Daoy (cell line): ENCODE measurements around the gene PGBD1. TPM values are rescaled to one million over a fixed set of nuclear protein-coding genes. Genes with fewer than 3 reads are reported as not detected.

Experiments used
- DNase-seq: peaks from one replicate; pipeline ENCODE4 v3.0.0-alpha.2; 2015; ENCODE audit warnings: low read depth
- total RNA-seq: library from RNA; depleted of rRNA; stranded (reverse); fragments of >200 nt; shearing (Covaris generic); gene quantifications from 2 replicates; pipeline ENCODE4 v1.2.3, GENCODE V29; 2014; rRNA removed

The PGBD1 gene
- 11.4 and 12.4 TPM in 2 replicates for total RNA-seq

GRCh38 chr6:28281288-28282064 lies at the start of gene PGBD1:
PGBD1 (plus strand) TSS chr6:28281572; CDS start chr6:28283814, 2,242 bp downstream.
- DNase-seq: peak; percentile 89

GRCh38 chr6:28232785-28233184 lies 48.6 kb upstream of the PGBD1 start:
- DNase-seq: no peak

GRCh38 chr6:28235912-28236452 lies 45.4 kb upstream of the PGBD1 start:
- no peak for DNase-seq

- DNase-seq: no peak
Measured at GRCh38 chr6:28239636-28240035, 41.7 kb upstream of the PGBD1 start.

- DNase-seq: no peak
Measured at GRCh38 chr6:28240471-28240870, 40.9 kb upstream of the PGBD1 start.

GRCh38 chr6:28243946-28244345 lies 37.4 kb upstream of the PGBD1 start:
- DNase-seq: no peak

- no peak for DNase-seq
Measured at GRCh38 chr6:28245206-28245941, 36.0 kb upstream of the PGBD1 start.

GRCh38 chr6:28248916-28249315 lies 32.5 kb upstream of the PGBD1 start:
- DNase-seq: no peak

GRCh38 chr6:28250747-28251146 lies 30.6 kb upstream of the PGBD1 start:
- DNase-seq: no peak

GRCh38 chr6:28251661-28252008 lies 29.7 kb upstream of the PGBD1 start:
- DNase-seq: peak; percentile 13

GRCh38 chr6:28252009-28252975 lies 29.1 kb upstream of the PGBD1 start, which contains the start of gene ZKSCAN4:
ZKSCAN4 (minus strand) TSS chr6:28252269; CDS start chr6:28251980, 289 bp downstream.
- DNase-seq: peak; percentile 86

- no peak for DNase-seq
Measured at GRCh38 chr6:28254121-28254519, 27.3 kb upstream of the PGBD1 start.

- no peak for DNase-seq
Measured at GRCh38 chr6:28257042-28257441, 24.3 kb upstream of the PGBD1 start.

GRCh38 chr6:28258877-28259777 lies 22.2 kb upstream of the PGBD1 start, which contains the start of gene NKAPL:
NKAPL (plus strand) TSS chr6:28259297; CDS start chr6:28259372, 75 bp downstream.
- no peak for DNase-seq

GRCh38 chr6:28263922-28264321 lies 17.4 kb upstream of the PGBD1 start:
- DNase-seq: no peak

GRCh38 chr6:28264834-28265401 lies 16.5 kb upstream of the PGBD1 start:
- no peak for DNase-seq

- no peak for DNase-seq
Measured at GRCh38 chr6:28266563-28266961, 14.8 kb upstream of the PGBD1 start.

- DNase-seq: peak; percentile 92
Measured at GRCh38 chr6:28266962-28267694, 14.2 kb upstream of the PGBD1 start, which contains the start of gene ZSCAN26. ZSCAN26 (plus strand) TSS chr6:28267143; CDS start chr6:28271920, 4,777 bp downstream.

- no peak for DNase-seq
Measured at GRCh38 chr6:28267695-28268059, 13.7 kb upstream of the PGBD1 start.
